ENCODE measurements around the gene PRKCZ.

GRCh38 chr1:2174348-2175054 lies 124.3 kb downstream of the PRKCZ start:
- TF ChIP-seq EZH2 (IDR thresholded peaks at IDR 0.05; ENCODE audit: borderline replicate concordance, low read depth, low read length, poor library complexity, severe bottlenecking) = no peak
- peak; percentile 100 for TF ChIP-seq CTCF (conservative IDR thresholded peaks at IDR 0.05; ENCODE audit: low read depth, low read length)
